Tibial nerve (tissue), 4 donors: ENCODE results near the gene GMDS. TPM values are rescaled to one million over a fixed set of nuclear protein-coding genes. Genes with fewer than 3 reads are reported as not detected.

Experiments used
- DNase-seq, 2 donors: peaks; one replicate each; pipeline ENCODE4 v3.0.0-alpha.2; 2019; ENCODE audit warnings: low spot score in 2 of 2
- H3K27ac ChIP-seq, 4 donors: fragments of 200-600 bp; sonication (generic) in 3 of 4; one replicate each; pipeline ENCODE4 v1.5.1; 2017 to 2019; ENCODE audit warnings: mild to moderate bottlenecking in 1 of 4
- H3K27me3 ChIP-seq, 2 donors: fragments of 200-600 bp; sonication (generic) in 1 of 2; one replicate each; pipeline versions ENCODE4 v1.5.1 to v1.6.0; 2017 to 2019
- H3K36me3 ChIP-seq, 3 donors: fragments of 200-600 bp; sonication (generic); one replicate each; pipeline ENCODE4 v1.5.1; 2018 to 2019
- H3K4me1 ChIP-seq, 4 donors: fragments of 200-600 bp; sonication (generic) in 3 of 4; one replicate each; pipeline ENCODE4 v1.5.1; 2017 to 2019
- H3K4me3 ChIP-seq, 4 donors: fragments of 200-600 bp; sonication (generic) in 3 of 4; one replicate each; pipeline ENCODE4 v1.5.1; 2017 to 2019; ENCODE audit warnings: mild to moderate bottlenecking in 1 of 4, moderate library complexity in 1 of 4
- H3K9me3 ChIP-seq, 4 donors: fragments of 200-600 bp; sonication (generic) in 3 of 4; one replicate each; pipeline ENCODE4 v1.5.1; 2017 to 2019
- CTCF ChIP-seq, 5 experiments: fragments of 200-600 bp in 3 of 5; fragments of 450-650 bp in 2 of 5; sonication (generic) in 3 of 5; IDR thresholded peaks; one replicate each; pipeline ENCODE4 v1.5.1; 2016 to 2019; ENCODE audit warnings: antibody characterized with exemption in 5 of 5, mild to moderate bottlenecking in 3 of 5, moderate library complexity in 2 of 5
- EP300 ChIP-seq, 2 donors: sonication (generic); formaldehyde crosslinking; IDR thresholded peaks; one replicate each; pipeline ENCODE4 v1.6.1; 2017; ENCODE audit warnings: antibody characterized with exemption in 2 of 2, mild to moderate bottlenecking in 1 of 2
- POLR2A ChIP-seq, 2 donors: fragments of 450-650 bp; IDR thresholded peaks; one replicate each; pipeline ENCODE4 v1.6.1; 2017; ENCODE audit warnings: antibody characterized with exemption in 2 of 2, mild to moderate bottlenecking in 2 of 2, moderate library complexity in 2 of 2
- WGBS, 2 donors: methylation state at CpG; one replicate each; pipeline ENCODE4 v1.1.5; 2018; 5-methylcytosine and 5-hydroxymethylcytosine counted together
- total RNA-seq, 4 donors: library from RNA; depleted of rRNA; stranded (reverse); fragments of >200 nt; gene quantifications; one replicate each; pipeline ENCODE4 v1.1.0, GENCODE V29; 2016

GMDS gene
- total RNA-seq, 4 donors from 2014 or later = 14.9 to 46.5 (median 32.8) TPM

DNA sequence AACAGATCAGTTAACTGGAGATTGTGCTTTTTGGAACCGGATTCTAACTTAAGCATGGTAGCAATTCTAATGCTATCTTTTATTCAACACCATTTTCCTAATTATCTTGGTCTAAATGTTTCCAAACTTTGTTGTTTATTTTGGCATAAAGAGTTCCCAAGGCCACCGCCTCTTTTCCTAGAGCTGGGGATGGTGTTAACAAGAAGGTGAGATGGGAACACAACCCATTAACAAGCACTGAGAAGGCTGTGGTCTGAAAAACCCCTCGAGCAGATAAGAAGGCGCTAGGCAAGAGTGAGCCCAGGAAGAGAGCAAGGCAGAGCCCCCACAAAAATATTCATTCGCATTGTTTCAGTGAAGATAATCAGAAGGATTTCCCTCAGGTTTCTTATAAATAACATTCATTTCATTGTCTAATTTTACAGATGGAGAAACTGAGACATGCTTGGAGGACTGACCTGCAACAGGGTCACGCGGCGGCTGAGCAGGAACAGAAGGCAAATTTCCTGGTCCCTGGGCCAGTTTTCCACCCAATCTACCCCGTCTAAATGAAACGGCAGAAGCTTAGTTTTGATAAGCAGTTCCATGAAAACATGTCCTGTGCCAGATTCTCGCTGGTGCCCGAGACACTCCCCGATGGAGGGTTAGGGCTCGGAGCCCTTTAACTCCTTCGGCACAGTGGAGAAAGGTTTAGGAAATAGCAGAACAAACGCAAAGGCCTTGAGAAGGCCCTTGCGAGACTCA lies 480.1 kb downstream of the GMDS start:
- Histone ChIP-seq H3K4me3 (no peak overlapping the region), H3K4me1 (peaks cover 0 to 65% (median 13%) of the 10 kb centered on the region in 4 donors), H3K36me3 (no peaks in the 10 kb centered on the region), H3K27ac (peak overlapping the region in 2 of 4 donors; percentile 61 to 73), H3K27me3 (no peaks in the 10 kb centered on the region), H3K9me3 (no peaks in the 10 kb centered on the region)
- WGBS, 2 donors = 61 to 64% methylated on average over 17 of the region's 17 CpGs
- DNase-seq = no peak
- no peak for TF ChIP-seq POLR2A (IDR thresholded peaks at IDR 0.05)
- no peak for TF ChIP-seq EP300 (IDR thresholded peaks at IDR 0.05)
- TF ChIP-seq CTCF (IDR thresholded peaks at IDR 0.05) = no peak

- no peak overlapping the region for H3K4me3 ChIP-seq
- no peaks in the 10 kb centered on the region for H3K36me3 ChIP-seq
- H3K9me3 ChIP-seq = no peaks in the 10 kb centered on the region
- peaks cover 0 to 65% (median 14%) of the 10 kb centered on the region in 4 donors for H3K4me1 ChIP-seq
- no peaks in the 10 kb centered on the region for H3K27me3 ChIP-seq
- no peak for TF ChIP-seq POLR2A (IDR thresholded peaks at IDR 0.05)
- no peak for TF ChIP-seq EP300 (IDR thresholded peaks at IDR 0.05)
- no peak for TF ChIP-seq CTCF (IDR thresholded peaks at IDR 0.05)
- peak overlapping the region in 3 of 4 donors; percentile 17 to 73 (median 61) for H3K27ac ChIP-seq
- no peak for DNase-seq
- WGBS, 2 donors = 61 to 71% methylated on average over 9 of the region's 9 CpGs
These were observed 480.9 kb downstream of the GMDS start for GRCh38 chr6:1764397-1764987.

- H3K36me3 ChIP-seq = no peaks in the 10 kb centered on the region
- DNase-seq = no peak
- no peaks in the 10 kb centered on the region for H3K27me3 ChIP-seq
- 88 to 92% methylated on average over 6 of the region's 6 CpGs for WGBS, 2 donors
- peaks cover 0 to 65% (median 14%) of the 10 kb centered on the region in 4 donors for H3K4me1 ChIP-seq
- no peak overlapping the region for H3K4me3 ChIP-seq
- no peak for TF ChIP-seq EP300 (IDR thresholded peaks at IDR 0.05)
- no peak for TF ChIP-seq POLR2A (IDR thresholded peaks at IDR 0.05)
- TF ChIP-seq CTCF (IDR thresholded peaks at IDR 0.05) = no peak
- peak overlapping the region in 3 of 4 donors; percentile 17 to 73 (median 61) for H3K27ac ChIP-seq
- no peaks in the 10 kb centered on the region for H3K9me3 ChIP-seq
These were observed 482.0 kb downstream of the GMDS start for GRCh38 chr6:1763404-1763803.

GRCh38 chr6:1762203-1762602 lies 483.2 kb downstream of the GMDS start:
- WGBS, 2 donors = 73 to 76% methylated on average over 9 of the region's 9 CpGs
- no peaks in the 10 kb centered on the region for H3K9me3 ChIP-seq
- no peak overlapping the region for H3K4me3 ChIP-seq
- TF ChIP-seq POLR2A (IDR thresholded peaks at IDR 0.05) (no peak), EP300 (IDR thresholded peaks at IDR 0.05) (no peak), CTCF (IDR thresholded peaks at IDR 0.05) (no peak)
- H3K27me3 ChIP-seq = no peaks in the 10 kb centered on the region
- H3K4me1 ChIP-seq = peaks cover 0 to 59% (median 11%) of the 10 kb centered on the region in 4 donors
- no peaks in the 10 kb centered on the region for H3K36me3 ChIP-seq
- H3K27ac ChIP-seq = peak overlapping the region in 1 of 4 donors; percentile 2
- DNase-seq = no peak

DNA sequence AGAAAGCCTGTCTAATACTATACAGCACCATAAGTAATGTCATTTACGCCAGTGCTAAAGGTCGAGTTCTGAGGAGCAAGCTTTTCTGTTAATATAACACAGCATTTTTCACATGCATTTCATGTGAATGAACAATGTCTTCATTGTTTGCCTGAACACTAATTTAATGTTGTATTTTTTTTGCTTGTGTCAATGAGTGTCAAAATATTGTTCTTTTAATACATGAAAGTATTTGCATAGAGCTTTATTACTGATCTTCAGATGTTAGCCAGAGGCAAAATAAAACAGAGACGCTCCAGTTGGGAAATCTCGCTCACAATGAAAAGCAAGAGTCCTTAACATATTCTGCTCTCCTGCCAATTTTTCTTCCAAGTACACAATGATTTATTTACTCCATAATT lies 483.9 kb downstream of the GMDS start:
- H3K27me3 ChIP-seq = no peaks in the 10 kb centered on the region
- WGBS, 2 donors = 43 to 44% methylated on average over 4 of the region's 4 CpGs
- DNase-seq = no peak
- no peaks in the 10 kb centered on the region for H3K36me3 ChIP-seq
- no peak overlapping the region for H3K4me3 ChIP-seq
- peak overlapping the region in 2 of 4 donors; percentile 2 to 8 for H3K27ac ChIP-seq
- no peak for TF ChIP-seq CTCF (IDR thresholded peaks at IDR 0.05)
- TF ChIP-seq POLR2A (IDR thresholded peaks at IDR 0.05) = no peak
- no peak for TF ChIP-seq EP300 (IDR thresholded peaks at IDR 0.05)
- H3K4me1 ChIP-seq = peaks cover 0 to 52% (median 7%) of the 10 kb centered on the region in 4 donors
- no peaks in the 10 kb centered on the region for H3K9me3 ChIP-seq
